ENCODE results near the gene CD40LG.

Gene CD40LG

GRCh38 chrX:136652822-136653723 is 5.1 kb downstream of the CD40LG start:
- no peak for DNase-seq

GRCh38 chrX:136656361-136656964 is 8.5 kb downstream of the CD40LG start:
- no peak for DNase-seq

GRCh38 chrX:136658151-136658550 is 10.2 kb downstream of the CD40LG start:
- no peak for DNase-seq

- DNase-seq, result no peak
These were observed 11.2 kb downstream of the CD40LG start for GRCh38 chrX:136659174-136659573.

- DNase-seq, result no peak
These were observed 12.9 kb downstream of the CD40LG start for GRCh38 chrX:136660896-136661295.

GRCh38 chrX:136662104-136662503 is 14.1 kb downstream of the CD40LG start:
- no peak for DNase-seq

GRCh38 chrX:136662976-136663375 is 15.0 kb downstream of the CD40LG start:
- DNase-seq, result no peak

- no peak for DNase-seq
These were observed 17.4 kb downstream of the CD40LG start for GRCh38 chrX:136665258-136665900.

GRCh38 chrX:136666088-136666487 is 18.1 kb downstream of the CD40LG start:
- DNase-seq, result no peak

GRCh38 chrX:136667446-136668168 is 19.6 kb downstream of the CD40LG start:
- DNase-seq, result no peak

- no peak for DNase-seq
These were observed 23.1 kb downstream of the CD40LG start for GRCh38 chrX:136671006-136671610.

GRCh38 chrX:136674270-136674985 is 26.5 kb downstream of the CD40LG start:
- DNase-seq, result no peak

GRCh38 chrX:136679531-136679930 is 31.6 kb downstream of the CD40LG start:
- no peak for DNase-seq

- no peak for DNase-seq
These were observed 36.2 kb downstream of the CD40LG start for GRCh38 chrX:136684120-136684519.

GRCh38 chrX:136687457-136687856 is 39.5 kb downstream of the CD40LG start:
- DNase-seq, result no peak

GRCh38 chrX:136689436-136689835 is 41.5 kb downstream of the CD40LG start:
- no peak for DNase-seq

GRCh38 chrX:136691028-136691809 is 43.3 kb downstream of the CD40LG start:
- DNase-seq, result no peak

- DNase-seq, result no peak
These were observed 44.3 kb downstream of the CD40LG start for GRCh38 chrX:136692271-136692670.

GRCh38 chrX:136694431-136695087 is 46.6 kb downstream of the CD40LG start:
- DNase-seq, result no peak

- no peak for DNase-seq
These were observed 49.2 kb downstream of the CD40LG start for GRCh38 chrX:136697156-136697555.

- DNase-seq, result no peak
These were observed 60.4 kb downstream of the CD40LG start for GRCh38 chrX:136708348-136708747.

Measured in NCI-H187 treated with DMSO at 0.1 percent for 48 hours (cell line).